ENCODE measurements around the gene SLC35G3. TPM values are rescaled to one million over a fixed set of nuclear protein-coding genes. Genes with fewer than 3 reads are reported as not detected.
A peak's percentile ranks its signal among the peaks of the same experiment; 100 is the strongest.
"Not testable (repeated sequence)": the region's sequence is repeated elsewhere in the genome, so short reads cannot be mapped to it uniquely, and the experiment has no call there.

Gene SLC35G3
- total RNA-seq, 2 donors from 2014 or later = not detected

DNA sequence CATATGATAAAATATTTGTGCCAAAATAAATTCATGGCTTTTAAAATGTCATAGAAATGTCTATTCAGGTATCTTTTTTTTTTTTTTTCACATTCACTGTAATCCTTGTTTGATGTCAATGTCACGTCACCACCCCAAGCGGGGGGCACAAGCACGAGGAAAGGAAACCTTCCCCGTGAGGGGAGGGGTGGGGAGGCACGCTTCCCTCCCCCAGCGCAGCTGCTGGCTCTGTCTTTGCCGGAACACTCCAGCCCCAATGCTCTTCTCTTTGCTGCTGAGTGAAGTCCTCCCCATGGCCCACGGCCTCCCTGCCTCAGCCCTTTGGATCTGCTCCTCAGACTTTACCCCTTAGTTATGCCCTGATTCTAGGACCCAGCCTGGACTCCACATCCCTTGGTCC is 1.5 kb downstream of the SLC35G3 start:
- H3K27ac Mint-ChIP-seq = peak overlapping the region; percentile 87
- peaks cover 27% of the 10 kb centered on the region for H3K4me1 Mint-ChIP-seq (ENCODE audit: low read depth)
- H3K27me3 Mint-ChIP-seq (ENCODE audit: low read depth) = no peaks in the 10 kb centered on the region
- no peak for DNase-seq
- peak overlapping the region; percentile 70 for H3K4me3 Mint-ChIP-seq
- peaks cover 0 to 9% of the 10 kb centered on the region in 2 donors for H3K36me3 Mint-ChIP-seq (ENCODE audit: insufficient read depth in 2 of 2)
- peak in 1 of 2 donors; percentile 45 for ATAC-seq (replicated peaks in 1 of 2)
- no peaks in the 10 kb centered on the region for H3K9me3 Mint-ChIP-seq

DNA sequence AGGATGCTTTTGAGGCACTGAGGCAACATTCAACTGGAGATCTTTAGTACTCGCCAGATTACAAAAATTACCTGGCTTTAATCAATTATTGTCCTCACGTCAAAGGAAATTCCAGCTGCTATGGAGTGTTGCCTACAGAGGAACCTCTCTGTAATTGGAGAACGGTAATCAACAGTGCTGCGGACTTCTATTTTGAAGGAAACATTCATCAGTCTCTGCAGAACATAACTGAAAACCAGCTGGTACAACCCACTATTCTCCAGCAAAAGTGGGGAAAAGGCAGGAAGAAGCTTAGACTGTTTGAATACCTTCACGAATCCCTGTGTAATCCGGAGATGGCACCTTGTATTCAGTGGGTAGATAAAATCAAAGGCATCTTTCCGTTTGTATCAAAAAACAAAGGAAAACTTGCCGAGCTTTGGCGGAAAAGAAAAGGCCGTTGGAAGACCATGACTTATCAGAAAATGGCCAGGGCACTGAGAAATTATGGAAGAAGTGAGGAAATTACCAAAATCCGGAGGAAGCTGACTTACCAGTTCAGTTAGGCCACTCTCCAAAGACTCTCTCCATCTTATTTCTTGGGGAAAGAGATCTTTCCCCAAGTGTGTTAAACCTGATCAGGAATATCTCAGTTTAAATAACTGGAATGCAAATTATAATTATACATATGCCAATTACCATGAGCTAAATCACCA is 3.0 kb downstream of the SLC35G3 start:
- H3K27me3 Mint-ChIP-seq (ENCODE audit: low read depth) = no peaks in the 10 kb centered on the region

DNA sequence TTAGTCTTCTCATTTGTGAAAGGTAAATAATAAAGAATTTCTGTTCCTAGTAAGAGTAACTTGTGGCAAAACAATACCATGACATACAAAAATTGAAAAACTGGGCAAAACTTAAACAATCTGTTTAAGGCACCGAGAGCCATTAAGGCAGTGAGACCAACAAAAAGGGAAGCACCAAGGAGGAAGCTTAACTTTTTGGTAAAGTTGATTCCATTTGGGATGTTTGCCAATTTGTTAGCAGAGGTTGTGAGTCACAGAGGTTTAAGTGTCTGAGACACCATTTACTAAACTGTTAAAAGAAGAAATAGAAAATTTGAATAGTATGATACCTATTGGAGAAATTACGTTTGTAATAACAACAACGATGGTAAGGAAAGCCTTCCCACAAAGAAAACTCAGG is 4.9 kb downstream of the SLC35G3 start:
- DNase-seq = no peak
- H3K27me3 Mint-ChIP-seq (ENCODE audit: low read depth) = no peaks in the 10 kb centered on the region
- H3K4me3 Mint-ChIP-seq = peak overlapping the region; percentile 27 to 41
- peaks cover 59% of the 10 kb centered on the region for H3K4me1 Mint-ChIP-seq (ENCODE audit: low read depth)
- H3K9me3 Mint-ChIP-seq = no peaks in the 10 kb centered on the region
- H3K36me3 Mint-ChIP-seq (ENCODE audit: insufficient read depth in 2 of 2) = no peaks in the 10 kb centered on the region
- no peak overlapping the region for H3K27ac Mint-ChIP-seq
- ATAC-seq (replicated peaks in 1 of 2) = no peak

More for the DNA sequence above, 3.0 kb downstream of the SLC35G3 start:
- DNase-seq (no peak), ATAC-seq (replicated peaks in 1 of 2) (no peak)
- Mint-ChIP-seq H3K36me3 (ENCODE audit: insufficient read depth in 2 of 2) (peaks cover 0 to 3% of the 10 kb centered on the region in 2 donors), H3K4me1 (ENCODE audit: low read depth) (peaks cover 43% of the 10 kb centered on the region), H3K4me3 (no peak overlapping the region), H3K9me3 (no peaks in the 10 kb centered on the region), H3K27ac (no peak overlapping the region)

DNA sequence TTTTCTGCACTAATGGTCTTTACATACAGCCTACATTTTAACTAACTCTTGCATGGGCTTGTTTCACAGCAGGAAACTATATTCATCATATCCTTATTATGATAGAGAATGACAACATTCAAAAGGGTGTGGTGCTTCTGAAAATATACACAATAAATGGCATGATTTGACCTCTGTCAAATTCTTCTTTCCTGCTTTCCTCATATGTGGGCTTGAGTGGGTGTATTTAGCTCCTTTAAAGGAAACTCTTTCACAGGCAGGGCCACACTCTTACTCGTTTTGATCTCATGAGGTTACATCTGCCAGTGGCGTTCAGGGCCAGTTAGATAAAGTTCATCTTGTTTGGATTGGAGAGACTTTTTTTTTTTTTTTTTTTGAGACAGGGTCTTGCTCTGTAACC is 6.1 kb downstream of the SLC35G3 start:
- peak; percentile 56 to 57 for ATAC-seq (replicated peaks in 1 of 2)
- Mint-ChIP-seq H3K36me3 (ENCODE audit: insufficient read depth in 2 of 2) (no peaks in the 10 kb centered on the region), H3K27ac (peak overlapping the region; percentile 72), H3K4me1 (ENCODE audit: low read depth) (peaks cover 67% of the 10 kb centered on the region), H3K4me3 (peak overlapping the region; percentile 18 to 75), H3K27me3 (ENCODE audit: low read depth) (no peaks in the 10 kb centered on the region), H3K9me3 (no peaks in the 10 kb centered on the region)
- DNase-seq = no peak

DNA sequence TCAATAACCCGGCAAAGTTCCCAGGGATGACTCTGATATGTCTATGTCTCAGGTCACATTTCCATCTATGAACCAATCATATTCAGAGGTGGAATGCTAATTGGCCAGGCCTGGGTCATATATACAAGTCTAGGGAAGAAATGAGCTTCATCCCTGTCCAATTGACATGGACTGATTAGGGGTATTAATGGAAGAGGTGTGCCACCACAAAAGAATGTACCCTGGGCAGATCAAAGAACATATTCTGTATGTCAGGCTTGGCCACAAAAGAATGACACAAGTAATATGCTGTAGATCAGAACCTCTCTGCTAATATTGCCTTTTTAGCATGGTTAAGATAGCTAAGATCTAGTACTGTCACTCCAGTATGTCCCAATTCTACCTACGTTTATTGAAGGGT is 6.7 kb downstream of the SLC35G3 start:
- ATAC-seq (replicated peaks in 1 of 2) (no peak), DNase-seq (no peak)
- Mint-ChIP-seq H3K4me3 (no peak overlapping the region), H3K27ac (no peak overlapping the region), H3K9me3 (no peaks in the 10 kb centered on the region), H3K27me3 (ENCODE audit: low read depth) (no peaks in the 10 kb centered on the region), H3K36me3 (ENCODE audit: insufficient read depth in 2 of 2) (no peaks in the 10 kb centered on the region), H3K4me1 (ENCODE audit: low read depth) (peaks cover 67% of the 10 kb centered on the region)

DNA sequence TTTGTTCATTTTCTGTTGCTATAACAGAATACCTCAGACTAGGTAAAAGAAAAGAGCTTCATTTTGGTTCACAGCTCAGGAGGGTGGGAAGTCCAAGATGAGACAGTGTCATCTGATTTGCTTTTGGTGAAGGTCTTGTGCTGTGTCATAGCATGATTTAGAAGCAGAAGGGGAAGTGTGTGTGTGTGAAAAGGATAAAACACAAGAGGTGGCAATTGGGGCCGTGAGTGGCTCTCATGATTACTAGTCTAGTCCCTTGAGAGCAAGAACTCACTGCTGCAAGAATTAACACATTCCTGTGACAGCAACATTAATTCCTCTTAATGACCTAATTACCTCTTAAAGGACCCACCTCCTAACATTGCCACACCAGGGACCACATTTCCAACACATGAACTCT is 8.3 kb downstream of the SLC35G3 start:
- Mint-ChIP-seq H3K36me3 (ENCODE audit: insufficient read depth in 2 of 2) (no peaks in the 10 kb centered on the region), H3K4me1 (ENCODE audit: low read depth) (peaks cover 65% of the 10 kb centered on the region), H3K4me3 (no peak overlapping the region), H3K27me3 (ENCODE audit: low read depth) (no peaks in the 10 kb centered on the region), H3K27ac (no peak overlapping the region), H3K9me3 (no peaks in the 10 kb centered on the region)
- ATAC-seq (replicated peaks in 1 of 2) (peak; percentile 61 to 79), DNase-seq (no peak)

DNA sequence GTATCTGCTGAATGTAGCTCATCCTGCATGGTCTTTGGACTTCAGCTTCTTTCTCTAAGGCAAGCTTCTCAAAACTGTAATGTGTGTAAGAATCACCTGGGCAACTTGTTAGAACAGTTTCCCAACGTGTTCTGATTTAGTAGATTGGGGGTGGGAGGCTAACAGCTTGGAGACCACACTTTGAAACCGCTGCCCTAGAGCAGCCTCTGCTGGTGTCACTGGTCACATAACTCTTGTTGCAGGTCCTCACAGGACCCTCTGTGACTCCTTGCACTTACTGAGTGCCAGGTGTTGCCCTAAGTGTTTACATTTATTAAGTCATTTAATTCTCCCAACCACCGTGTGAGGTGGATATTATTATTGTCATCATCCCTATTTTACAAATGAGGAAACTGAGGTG is 9.9 kb downstream of the SLC35G3 start:
- Mint-ChIP-seq H3K4me1 (ENCODE audit: low read depth) (peaks cover 71% of the 10 kb centered on the region), H3K9me3 (peaks cover 0 to under 1% of the 10 kb centered on the region in 2 donors), H3K27me3 (ENCODE audit: low read depth) (no peaks in the 10 kb centered on the region), H3K36me3 (ENCODE audit: insufficient read depth in 2 of 2) (peaks cover 0 to 2% of the 10 kb centered on the region in 2 donors), H3K27ac (no peak overlapping the region), H3K4me3 (no peak overlapping the region)
- DNase-seq = no peak
- ATAC-seq (replicated peaks in 1 of 2) = no peak

DNA sequence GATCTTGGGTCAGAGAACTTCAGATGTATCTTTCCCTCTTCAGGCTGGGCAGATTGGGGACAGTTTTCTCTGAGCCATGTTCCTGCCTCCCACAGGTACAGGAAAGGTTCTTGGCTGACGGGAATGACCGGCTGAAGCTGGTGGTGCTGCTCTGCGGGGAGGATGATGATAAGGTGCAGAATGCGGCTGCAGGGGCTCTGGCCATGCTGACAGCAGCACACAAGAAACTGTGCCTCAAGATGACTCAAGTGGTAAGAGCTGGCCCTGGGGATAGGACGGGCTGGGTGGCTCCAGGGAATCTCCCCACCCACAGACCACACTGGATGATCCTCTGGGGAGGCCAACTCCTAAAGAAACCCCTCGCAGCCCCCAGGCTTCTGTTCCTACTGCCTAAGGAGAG is 10.9 kb downstream of the SLC35G3 start:
- ATAC-seq (replicated peaks in 1 of 2) = peak; percentile 47 to 56
- Mint-ChIP-seq H3K27me3 (ENCODE audit: low read depth) (no peaks in the 10 kb centered on the region), H3K27ac (no peak overlapping the region), H3K4me1 (ENCODE audit: low read depth) (peaks cover 66% of the 10 kb centered on the region), H3K9me3 (peaks cover 0 to 5% of the 10 kb centered on the region in 2 donors), H3K36me3 (ENCODE audit: insufficient read depth in 2 of 2) (peaks cover 4 to 6% of the 10 kb centered on the region in 2 donors), H3K4me3 (no peak overlapping the region)
- no peak for DNase-seq

DNA sequence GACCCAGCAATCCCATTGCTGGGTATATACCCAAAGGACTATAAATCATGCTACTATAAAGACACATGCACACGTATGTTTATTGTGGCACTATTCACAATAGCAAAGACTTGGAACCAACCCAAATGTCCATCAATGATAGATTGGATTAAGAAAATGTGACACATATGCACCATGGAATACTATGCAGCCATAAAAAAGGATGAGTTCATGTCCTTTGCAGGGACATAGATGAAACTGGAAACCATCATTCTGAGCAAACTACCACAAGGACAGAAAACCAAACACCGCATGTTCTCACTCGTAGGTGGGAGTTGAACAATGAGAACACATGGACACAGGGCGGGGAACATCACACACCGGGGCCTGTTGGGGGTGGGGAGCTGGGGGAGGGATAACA is 14.8 kb downstream of the SLC35G3 start:
- H3K4me3 Mint-ChIP-seq; ATAC-seq (replicated peaks in 1 of 2); H3K27ac Mint-ChIP-seq; DNase-seq; H3K36me3 Mint-ChIP-seq (ENCODE audit: insufficient read depth in 2 of 2); H3K9me3 Mint-ChIP-seq; H3K27me3 Mint-ChIP-seq (ENCODE audit: low read depth): not testable (repeated sequence)
- H3K4me1 Mint-ChIP-seq (ENCODE audit: low read depth) = peaks cover 68% of the 10 kb centered on the region

DNA sequence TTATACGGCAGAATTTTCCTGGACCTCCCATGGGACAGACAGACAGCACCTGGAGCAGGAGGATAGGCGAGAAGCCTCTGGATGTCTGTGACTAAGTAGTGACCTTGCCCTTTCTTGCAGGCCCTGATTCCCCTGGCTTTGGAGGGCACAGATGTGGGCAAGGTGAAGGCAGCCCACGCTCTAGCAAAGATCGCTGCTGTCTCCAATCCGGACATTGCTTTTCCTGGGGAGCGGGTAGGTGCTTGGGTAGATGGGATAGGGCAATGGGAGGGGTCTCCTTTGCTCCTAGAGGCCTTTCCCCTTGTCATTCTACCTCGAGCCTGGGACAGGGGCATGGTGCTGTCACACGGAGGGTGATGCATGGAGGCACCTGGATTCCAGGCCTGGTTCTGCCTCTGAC is 17.3 kb downstream of the SLC35G3 start:
- Mint-ChIP-seq H3K4me1 (ENCODE audit: low read depth) (peaks cover 67% of the 10 kb centered on the region), H3K9me3 (peaks cover 2 to 5% of the 10 kb centered on the region in 2 donors), H3K4me3 (no peak overlapping the region), H3K27me3 (ENCODE audit: low read depth) (no peaks in the 10 kb centered on the region), H3K36me3 (ENCODE audit: insufficient read depth in 2 of 2) (peaks cover 4 to 6% of the 10 kb centered on the region in 2 donors), H3K27ac (peak overlapping the region; percentile 99)
- DNase-seq = no peak
- ATAC-seq (replicated peaks in 1 of 2) = no peak

DNA sequence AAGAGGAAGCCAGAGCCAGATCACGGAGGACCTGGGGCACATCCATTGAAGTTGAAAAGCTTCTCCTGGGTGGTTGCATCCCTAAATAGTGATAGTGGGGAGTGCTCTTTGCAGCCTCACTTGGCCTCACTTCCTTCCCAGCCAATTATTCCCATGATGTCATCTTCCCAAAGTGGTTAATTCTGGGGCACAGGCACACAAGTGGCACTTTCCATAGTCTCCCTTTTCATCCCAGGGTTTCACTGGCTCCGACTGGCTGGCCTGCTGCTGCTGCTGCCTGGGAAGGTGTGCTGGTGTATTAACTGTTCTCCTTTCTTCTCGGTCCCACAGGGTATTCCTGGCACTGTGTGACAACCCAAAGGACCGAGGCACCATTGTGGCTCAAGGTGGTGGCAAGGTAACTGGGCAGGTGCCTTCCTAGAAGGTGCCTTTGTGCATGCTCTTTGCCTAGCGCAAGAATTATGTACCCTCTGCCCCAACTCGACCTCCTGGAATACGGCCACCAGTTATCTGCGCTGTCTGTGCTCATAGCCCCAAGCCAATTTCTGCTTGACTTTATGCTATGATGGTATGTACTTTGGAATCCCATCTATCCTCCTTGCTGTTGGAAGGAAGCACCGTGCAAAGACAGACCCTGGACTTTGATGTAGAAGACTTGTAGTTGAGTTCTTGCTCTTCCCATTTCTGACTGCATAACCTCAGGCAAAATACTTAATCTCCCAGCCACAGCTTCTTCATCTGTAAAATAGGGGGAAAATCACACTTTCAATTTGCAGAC is 18.4 kb downstream of the SLC35G3 start:
- DNase-seq = no peak
- Mint-ChIP-seq H3K4me3 (no peak overlapping the region), H3K9me3 (peaks cover 2 to 5% of the 10 kb centered on the region in 2 donors), H3K27me3 (ENCODE audit: low read depth) (no peaks in the 10 kb centered on the region), H3K4me1 (ENCODE audit: low read depth) (peaks cover 76% of the 10 kb centered on the region), H3K36me3 (ENCODE audit: insufficient read depth in 2 of 2) (peaks cover 4 to 6% of the 10 kb centered on the region in 2 donors), H3K27ac (no peak overlapping the region)
- ATAC-seq (replicated peaks in 1 of 2) = no peak

DNA sequence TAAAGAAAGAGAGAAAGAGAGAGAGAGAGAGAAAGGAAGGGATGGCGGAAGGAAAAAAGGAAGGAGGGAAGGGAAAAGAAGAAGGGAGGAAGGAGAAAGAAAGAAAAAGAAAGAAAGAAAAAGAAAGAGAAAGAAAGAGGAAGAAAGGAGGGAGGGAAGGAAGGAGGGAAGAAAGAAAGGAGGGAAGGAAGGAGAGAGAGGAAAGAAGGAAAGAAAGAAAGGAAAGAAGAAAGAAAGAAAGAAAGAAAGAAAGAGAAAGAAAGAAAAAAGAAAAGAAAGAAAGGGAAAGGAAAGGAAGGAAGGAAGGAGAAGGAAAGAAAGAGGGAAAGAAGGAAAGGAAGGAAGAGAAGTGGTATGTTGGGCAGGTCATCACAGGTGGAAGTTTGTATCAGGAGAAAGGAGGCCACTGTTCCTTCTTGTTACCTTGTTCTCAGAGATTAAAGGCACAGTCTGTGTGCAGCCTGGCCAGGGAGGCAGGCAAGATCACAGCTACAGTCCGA is 19.3 kb downstream of the SLC35G3 start:
- Mint-ChIP-seq H3K27ac (no peak overlapping the region), H3K4me1 (ENCODE audit: low read depth) (peaks cover 70% of the 10 kb centered on the region), H3K4me3 (no peak overlapping the region), H3K27me3 (ENCODE audit: low read depth) (no peaks in the 10 kb centered on the region), H3K9me3 (peaks cover 2 to 5% of the 10 kb centered on the region in 2 donors), H3K36me3 (ENCODE audit: insufficient read depth in 2 of 2) (peaks cover 4 to 6% of the 10 kb centered on the region in 2 donors)
- DNase-seq (no peak), ATAC-seq (replicated peaks in 1 of 2) (no peak)

DNA sequence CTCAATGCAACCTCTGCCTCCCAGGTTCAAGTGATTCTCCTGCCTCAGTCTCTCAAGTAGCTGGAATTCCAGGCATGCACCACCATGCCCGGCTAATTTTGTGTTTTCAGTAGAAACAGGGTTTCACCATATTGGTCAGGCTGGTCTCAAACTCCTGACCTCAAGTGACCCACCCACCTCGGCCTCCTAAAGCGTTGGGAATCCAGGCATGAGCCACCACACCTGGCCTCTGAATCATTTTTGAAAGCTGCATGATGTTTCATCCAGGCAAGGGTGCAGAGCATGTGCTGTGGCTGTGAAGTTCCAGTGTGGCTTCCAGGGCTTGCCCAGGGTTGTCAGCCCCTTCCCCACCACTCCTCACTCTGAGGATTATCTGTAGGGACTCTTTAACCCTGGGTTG is 21.9 kb downstream of the SLC35G3 start:
- not testable (repeated sequence) for H3K27ac Mint-ChIP-seq; DNase-seq; H3K9me3 Mint-ChIP-seq; ATAC-seq (replicated peaks in 1 of 2); H3K27me3 Mint-ChIP-seq (ENCODE audit: low read depth); H3K36me3 Mint-ChIP-seq (ENCODE audit: insufficient read depth in 2 of 2)
- Mint-ChIP-seq H3K4me1 (ENCODE audit: low read depth) (peaks cover 69% of the 10 kb centered on the region), H3K4me3 (peak overlapping the region in 1 of 2 donors; percentile 22)

Measured in activated T-cell treated with anti-CD3 and anti-CD28 coated beads, Interleukin-2, amount 50 U/mL, for 72 hours (primary cell).